Spleen (tissue), 7 donors: ENCODE results near the gene RRM1.

Experiments used
- CTCF ChIP-seq, 11 experiments: fragments of 200-600 bp in 7 of 11; fragments of 450-650 bp in 4 of 11; sonication (generic) in 4 of 11; IDR thresholded peaks in 8 of 11; conservative IDR thresholded peaks in 3 of 11; 1 replicate in 7 of 11; 2 replicates in 4 of 11; pipeline versions ENCODE4 v1.4.0 to v1.8.0; 2016 to 2021; ENCODE audit warnings: antibody characterized with exemption in 11 of 11, inconsistent platforms in 4 of 11, mild to moderate bottlenecking in 1 of 11
- POLR2AphosphoS5 ChIP-seq, 3 donors: sonication (generic); formaldehyde crosslinking; IDR thresholded peaks; one replicate each; pipeline ENCODE4 v1.5.1; 2017; ENCODE audit warnings: antibody characterized with exemption in 3 of 3
- donor health status: DM: no; HTN: no; CAD: no; lungs with moderate emphysema.
- donor health status: DM: no; HTN: no; CAD: no.
- donor health status: DM: no; HTN: no; CAD: no.

- TF ChIP-seq CTCF (IDR thresholded peaks at IDR 0.05 in 8 of 11, conservative IDR thresholded peaks at IDR 0.05 in 3 of 11) (no peak), POLR2AphosphoS5 (IDR thresholded peaks at IDR 0.05) (no peak)
Measured at GRCh38 chr11:4048340-4048739, 46.3 kb upstream of the RRM1 start.
